ENCODE results near the gene ARHGAP35.

The ARHGAP35 gene

DNA sequence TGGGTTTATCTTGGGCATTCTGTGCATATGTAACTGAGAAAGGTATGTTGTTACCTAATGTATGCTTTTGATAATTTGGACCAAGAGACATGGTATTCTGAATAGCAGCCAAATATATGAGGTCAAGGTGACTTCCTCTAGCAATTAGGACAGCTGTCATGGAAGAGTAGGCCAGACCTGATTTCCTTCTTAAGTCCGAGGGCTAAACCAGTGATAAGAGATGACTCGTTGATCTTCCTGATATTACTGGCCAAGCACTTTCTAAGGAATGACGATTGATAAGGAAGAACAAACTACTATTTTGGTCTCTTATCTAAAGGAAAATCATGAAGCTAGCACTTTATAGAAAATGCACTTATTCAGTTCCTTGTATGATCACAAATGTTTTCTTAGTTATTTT is 42.7 kb downstream of the ARHGAP35 start:
- H3K4me3 ChIP-seq (ENCODE audit: control insufficient read depth, low read depth, low read length) = no peak overlapping the region
- TF ChIP-seq, protein P1, sequence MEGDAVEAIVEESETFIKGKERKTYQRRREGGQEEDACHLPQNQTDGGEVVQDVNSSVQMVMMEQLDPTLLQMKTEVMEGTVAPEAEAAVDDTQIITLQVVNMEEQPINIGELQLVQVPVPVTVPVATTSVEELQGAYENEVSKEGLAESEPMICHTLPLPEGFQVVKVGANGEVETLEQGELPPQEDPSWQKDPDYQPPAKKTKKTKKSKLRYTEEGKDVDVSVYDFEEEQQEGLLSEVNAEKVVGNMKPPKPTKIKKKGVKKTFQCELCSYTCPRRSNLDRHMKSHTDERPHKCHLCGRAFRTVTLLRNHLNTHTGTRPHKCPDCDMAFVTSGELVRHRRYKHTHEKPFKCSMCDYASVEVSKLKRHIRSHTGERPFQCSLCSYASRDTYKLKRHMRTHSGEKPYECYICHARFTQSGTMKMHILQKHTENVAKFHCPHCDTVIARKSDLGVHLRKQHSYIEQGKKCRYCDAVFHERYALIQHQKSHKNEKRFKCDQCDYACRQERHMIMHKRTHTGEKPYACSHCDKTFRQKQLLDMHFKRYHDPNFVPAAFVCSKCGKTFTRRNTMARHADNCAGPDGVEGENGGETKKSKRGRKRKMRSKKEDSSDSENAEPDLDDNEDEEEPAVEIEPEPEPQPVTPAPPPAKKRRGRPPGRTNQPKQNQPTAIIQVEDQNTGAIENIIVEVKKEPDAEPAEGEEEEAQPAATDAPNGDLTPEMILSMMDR (IDR thresholded peaks at IDR 0.05; ENCODE audit: control insufficient read depth, insufficient read depth, low read depth, low read length, missing control alignments) = no peak
- no peak for DNase-seq (ENCODE audit: low read depth)

GRCh38 chr19:46904114-46905060 is 43.6 kb downstream of the ARHGAP35 start:
- TF ChIP-seq, protein P1 (IDR thresholded peaks at IDR 0.05; ENCODE audit: control insufficient read depth, insufficient read depth, low read depth, low read length, missing control alignments) = no peak
- DNase-seq (ENCODE audit: low read depth) = no peak
- H3K4me3 ChIP-seq (ENCODE audit: control insufficient read depth, low read depth, low read length) = no peak overlapping the region

DNA sequence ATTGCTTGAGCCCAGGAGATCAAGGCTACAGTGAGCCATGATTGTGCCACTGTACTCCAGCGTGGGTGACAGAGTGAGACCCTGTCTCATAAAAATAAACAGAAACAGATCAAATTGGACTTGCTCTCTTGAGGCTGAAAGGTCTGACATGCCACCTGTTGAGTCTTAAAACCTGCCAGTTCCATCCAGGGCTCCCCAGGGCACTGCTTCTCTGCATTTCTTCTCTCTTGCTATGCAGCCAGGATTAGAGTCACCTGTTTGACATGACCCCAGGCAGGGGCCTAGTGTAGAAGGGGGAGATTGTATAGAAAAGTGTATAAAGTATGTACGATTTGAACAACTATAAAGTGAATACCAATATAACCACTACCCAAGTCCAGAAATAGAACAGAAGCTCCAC is 45.4 kb downstream of the ARHGAP35 start:
- no peak overlapping the region for H3K4me3 ChIP-seq (ENCODE audit: control insufficient read depth, low read depth, low read length)
- DNase-seq (ENCODE audit: low read depth) = no peak
- TF ChIP-seq, protein P1 (IDR thresholded peaks at IDR 0.05; ENCODE audit: control insufficient read depth, insufficient read depth, low read depth, low read length, missing control alignments) = no peak

GRCh38 chr19:46907880-46908279 is 47.1 kb downstream of the ARHGAP35 start:
- no peak for DNase-seq (ENCODE audit: low read depth)
- TF ChIP-seq, protein P1 (IDR thresholded peaks at IDR 0.05; ENCODE audit: control insufficient read depth, insufficient read depth, low read depth, low read length, missing control alignments) = no peak
- no peak overlapping the region for H3K4me3 ChIP-seq (ENCODE audit: control insufficient read depth, low read depth, low read length)

GRCh38 chr19:46909356-46909755 is 48.6 kb downstream of the ARHGAP35 start:
- no peak for DNase-seq (ENCODE audit: low read depth)
- TF ChIP-seq, protein P1 (IDR thresholded peaks at IDR 0.05; ENCODE audit: control insufficient read depth, insufficient read depth, low read depth, low read length, missing control alignments) = no peak
- no peak overlapping the region for H3K4me3 ChIP-seq (ENCODE audit: control insufficient read depth, low read depth, low read length)
